Activated CD4-positive, alpha-beta T cell treated with anti-CD3 and anti-CD28 coated beads, Interleukin-2, amount 50 U/mL, for 24 hours (primary cell): ENCODE data around the gene CNTROB.
A peak's percentile ranks its signal among the peaks of the same experiment; 100 is the strongest.

Source experiments
- DNase-seq, 2 donors: peaks; one replicate each; pipeline ENCODE4 v3.0.0-alpha.2; 2020; ENCODE audit warnings: low read depth in 1 of 2, low spot score in 1 of 2

CNTROB gene, protein sequence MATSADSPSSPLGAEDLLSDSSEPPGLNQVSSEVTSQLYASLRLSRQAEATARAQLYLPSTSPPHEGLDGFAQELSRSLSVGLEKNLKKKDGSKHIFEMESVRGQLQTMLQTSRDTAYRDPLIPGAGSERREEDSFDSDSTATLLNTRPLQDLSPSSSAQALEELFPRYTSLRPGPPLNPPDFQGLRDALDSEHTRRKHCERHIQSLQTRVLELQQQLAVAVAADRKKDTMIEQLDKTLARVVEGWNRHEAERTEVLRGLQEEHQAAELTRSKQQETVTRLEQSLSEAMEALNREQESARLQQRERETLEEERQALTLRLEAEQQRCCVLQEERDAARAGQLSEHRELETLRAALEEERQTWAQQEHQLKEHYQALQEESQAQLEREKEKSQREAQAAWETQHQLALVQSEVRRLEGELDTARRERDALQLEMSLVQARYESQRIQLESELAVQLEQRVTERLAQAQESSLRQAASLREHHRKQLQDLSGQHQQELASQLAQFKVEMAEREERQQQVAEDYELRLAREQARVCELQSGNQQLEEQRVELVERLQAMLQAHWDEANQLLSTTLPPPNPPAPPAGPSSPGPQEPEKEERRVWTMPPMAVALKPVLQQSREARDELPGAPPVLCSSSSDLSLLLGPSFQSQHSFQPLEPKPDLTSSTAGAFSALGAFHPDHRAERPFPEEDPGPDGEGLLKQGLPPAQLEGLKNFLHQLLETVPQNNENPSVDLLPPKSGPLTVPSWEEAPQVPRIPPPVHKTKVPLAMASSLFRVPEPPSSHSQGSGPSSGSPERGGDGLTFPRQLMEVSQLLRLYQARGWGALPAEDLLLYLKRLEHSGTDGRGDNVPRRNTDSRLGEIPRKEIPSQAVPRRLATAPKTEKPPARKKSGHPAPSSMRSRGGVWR

DNA sequence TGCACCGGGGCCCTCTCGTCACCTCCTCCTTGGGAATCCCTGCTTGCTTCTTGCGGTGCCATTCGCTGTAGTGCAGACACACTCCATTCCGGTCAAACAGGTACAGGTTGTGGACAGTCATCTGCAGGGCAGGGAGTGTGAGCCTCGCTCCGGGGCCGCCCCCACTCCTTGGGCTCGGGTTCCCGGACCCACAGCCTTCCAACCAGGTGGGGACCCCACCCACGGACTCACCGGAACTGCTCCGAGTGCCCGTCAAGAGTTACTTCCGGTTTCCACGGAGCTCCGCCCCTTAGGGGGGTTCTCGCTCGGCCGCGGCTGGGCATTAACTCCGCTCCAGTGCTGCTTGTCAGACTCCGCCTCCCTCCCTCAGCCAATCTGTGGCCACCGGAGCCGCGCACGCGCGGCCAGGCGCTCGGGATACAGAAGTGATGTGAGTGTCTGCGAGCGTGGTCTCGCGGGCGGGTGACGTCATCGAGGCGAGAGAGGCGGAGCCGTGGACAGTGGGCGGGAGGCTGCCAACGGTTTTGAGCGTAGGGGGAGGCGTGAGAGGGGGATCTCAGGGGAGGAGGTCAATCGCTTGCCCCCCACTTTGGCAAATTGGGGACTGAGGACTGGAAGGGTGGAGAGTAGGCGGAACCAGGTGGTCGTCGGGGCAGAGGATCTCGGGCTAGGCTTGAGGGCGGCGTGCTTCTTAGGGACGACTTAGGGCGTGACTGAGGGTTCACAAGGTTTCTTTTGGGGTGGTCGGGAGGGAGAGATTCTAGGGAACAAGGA lies at the start of gene CNTROB, which contains the start of gene TRAPPC1:
Gene CNTROB, plus strand, starts transcription at position 498 of the 774 bp plus-strand sequence. CDS start 874 bp downstream, outside the sequence.
Gene TRAPPC1, minus strand, starts transcription at position 238 of the 774 bp plus-strand sequence. Its CDS starts 117 bp downstream, at position 121.
- peak; percentile 97 to 99 for DNase-seq

DNA sequence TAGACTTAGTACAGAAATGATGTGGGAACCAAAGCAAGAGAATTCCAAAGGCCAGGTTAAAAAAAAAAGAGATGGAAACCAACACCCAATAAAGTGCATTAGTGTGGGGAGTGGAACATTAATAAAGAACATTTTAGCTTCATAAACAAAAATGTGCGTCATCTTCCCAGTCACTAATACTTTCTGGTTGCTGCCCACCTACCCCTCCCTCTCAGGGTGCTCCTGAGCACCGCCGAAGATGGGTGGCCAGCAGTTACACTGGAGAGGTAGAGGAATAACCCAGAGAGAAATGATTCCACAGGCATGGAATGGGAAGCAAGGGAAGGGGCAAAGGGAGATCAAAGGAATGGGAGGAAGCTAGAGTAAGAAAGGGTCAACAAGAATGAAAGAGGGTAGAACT lies 49.4 kb upstream of the CNTROB start:
- no peak for DNase-seq

DNA sequence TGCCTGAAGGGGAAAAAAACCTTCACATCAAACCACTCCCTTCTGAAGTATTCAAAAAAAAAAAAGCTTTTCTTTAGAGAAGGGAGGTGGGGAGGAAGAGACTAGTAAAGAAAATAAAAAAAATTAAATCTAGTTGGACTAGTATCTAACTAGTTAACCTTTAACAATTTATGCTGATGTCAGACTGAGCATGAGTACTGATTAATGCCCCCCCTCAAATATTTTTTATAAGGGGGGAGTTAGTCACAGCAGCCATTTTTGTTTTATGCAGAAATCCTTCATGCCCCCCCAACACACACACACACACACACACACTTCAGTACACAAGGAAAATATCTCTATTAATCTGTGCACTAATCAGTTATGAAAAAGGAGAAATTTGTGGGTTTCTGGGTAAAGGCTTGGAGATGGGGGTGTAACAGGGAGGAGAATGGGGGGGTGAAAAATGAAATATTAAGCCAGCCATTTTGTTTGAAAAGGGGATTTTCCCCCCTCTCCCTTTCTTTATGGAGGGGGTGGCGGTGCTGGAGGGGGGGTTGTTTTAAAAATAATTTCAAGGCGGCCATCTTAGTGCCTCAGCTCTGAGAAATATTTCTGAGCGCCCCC lies 48.1 kb upstream of the CNTROB start:
- DNase-seq, result peak in 1 of 2 donors; percentile 39

- DNase-seq, result peak in 1 of 2 donors; percentile 22
These were observed 47.2 kb upstream of the CNTROB start for GRCh38 chr17:7884581-7885366.

GRCh38 chr17:7885367-7886226 lies 46.4 kb upstream of the CNTROB start:
- peak; percentile 17 to 24 for DNase-seq

- peak in 1 of 2 donors; percentile 30 for DNase-seq
These were observed 45.6 kb upstream of the CNTROB start for GRCh38 chr17:7886227-7887037.

- DNase-seq, result no peak
These were observed 44.9 kb upstream of the CNTROB start for GRCh38 chr17:7887038-7887481.

DNA sequence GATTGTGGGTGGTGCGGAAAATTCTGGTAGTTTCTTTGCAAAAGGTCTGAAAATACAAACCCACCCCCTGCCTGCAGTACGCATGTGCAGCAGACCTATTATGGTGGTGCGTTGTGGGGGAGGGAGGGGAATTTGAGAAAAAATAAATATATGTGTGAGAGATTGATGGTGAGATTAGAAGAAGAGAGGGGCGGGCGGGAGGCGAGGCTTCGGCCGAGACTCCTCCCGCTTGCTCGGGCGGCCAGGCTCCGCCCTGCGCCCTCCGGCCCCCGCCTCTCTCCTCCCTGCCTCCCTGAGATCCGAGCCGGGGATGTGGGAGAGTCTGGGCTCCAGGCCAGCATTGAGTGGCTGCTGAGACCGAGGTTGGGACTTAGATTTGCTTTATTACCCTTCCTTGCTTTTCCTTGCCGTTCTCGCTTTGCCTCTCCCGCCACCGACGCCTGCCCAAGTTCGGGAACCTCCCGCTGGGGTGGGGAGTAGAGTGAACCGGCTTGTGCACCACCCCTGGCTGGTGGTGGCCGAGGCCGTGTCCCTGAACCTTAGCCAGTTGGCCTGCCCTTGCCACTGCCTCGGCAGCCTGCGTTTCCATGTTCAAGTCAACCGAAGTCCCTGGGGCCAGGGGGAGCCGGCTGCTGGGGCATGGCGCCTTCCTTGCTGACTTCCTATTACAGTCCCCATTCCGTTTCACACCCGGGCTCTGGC lies 44.4 kb upstream of the CNTROB start:
- peak; percentile 66 to 90 for DNase-seq

GRCh38 chr17:7888184-7888920 lies 43.7 kb upstream of the CNTROB start, which contains the start of gene CHD3:
TSS of gene CHD3 (plus strand) at chr17:7888789. CDS start at chr17:7889001, 212 bp downstream.
- DNase-seq, result peak; percentile 22 to 44

GRCh38 chr17:7889166-7889955 lies 42.6 kb upstream of the CNTROB start:
- DNase-seq, result no peak

GRCh38 chr17:7893187-7893880 lies 38.7 kb upstream of the CNTROB start:
- no peak for DNase-seq

GRCh38 chr17:7894226-7894625 lies 37.8 kb upstream of the CNTROB start:
- no peak for DNase-seq

- DNase-seq, result no peak
These were observed 37.1 kb upstream of the CNTROB start for GRCh38 chr17:7894866-7895265.

GRCh38 chr17:7897090-7897489 lies 34.9 kb upstream of the CNTROB start:
- no peak for DNase-seq

DNA sequence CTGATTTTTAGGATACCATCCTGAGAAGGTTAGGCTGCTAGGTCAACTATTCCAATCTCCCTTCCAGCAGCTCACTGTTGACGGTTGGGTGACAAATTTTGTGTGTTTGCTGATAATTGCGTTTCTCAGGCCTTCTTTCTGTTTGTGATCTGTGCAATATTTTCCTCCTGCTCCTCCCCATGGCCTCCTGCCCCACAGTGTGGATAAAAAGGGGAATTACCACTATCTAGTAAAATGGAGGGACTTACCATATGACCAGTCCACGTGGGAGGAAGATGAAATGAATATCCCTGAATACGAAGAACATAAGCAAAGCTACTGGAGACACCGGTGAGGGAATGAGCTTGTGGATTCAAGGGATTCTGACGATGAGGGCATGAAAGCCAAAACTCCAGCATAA lies 34.2 kb upstream of the CNTROB start:
- DNase-seq, result no peak
